ENCODE data around the gene ACOT6. TPM values are rescaled to one million over a fixed set of nuclear protein-coding genes. Genes with fewer than 3 reads are reported as not detected.

The ACOT6 gene
- total RNA-seq, 2 donors from 2014 or later: not detected

DNA sequence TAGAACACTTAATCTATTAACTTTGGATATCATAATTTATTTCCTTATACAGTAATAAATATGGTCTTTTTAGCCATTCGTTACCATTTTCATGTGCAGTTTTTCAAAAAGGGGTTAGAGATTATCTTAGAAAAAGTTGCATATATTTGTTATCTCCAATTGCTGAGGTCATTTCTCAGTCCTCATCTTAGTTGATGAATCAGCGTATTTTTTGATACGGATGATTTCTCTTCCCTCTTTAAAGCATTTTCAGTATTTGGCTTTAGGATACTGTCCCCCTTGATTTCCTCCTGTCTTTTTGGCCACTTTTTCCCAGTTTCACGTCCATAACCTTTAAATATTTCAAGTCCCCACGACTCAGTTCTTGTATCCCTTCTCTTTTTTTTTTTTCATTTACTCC lies 54.3 kb downstream of the ACOT6 start:
- WGBS: 93% methylated on average over 5 of the region's 5 CpGs
- H3K27ac ChIP-seq: no peak overlapping the region
- no peak overlapping the region for H3K4me3 ChIP-seq
- TF ChIP-seq, protein P1, sequence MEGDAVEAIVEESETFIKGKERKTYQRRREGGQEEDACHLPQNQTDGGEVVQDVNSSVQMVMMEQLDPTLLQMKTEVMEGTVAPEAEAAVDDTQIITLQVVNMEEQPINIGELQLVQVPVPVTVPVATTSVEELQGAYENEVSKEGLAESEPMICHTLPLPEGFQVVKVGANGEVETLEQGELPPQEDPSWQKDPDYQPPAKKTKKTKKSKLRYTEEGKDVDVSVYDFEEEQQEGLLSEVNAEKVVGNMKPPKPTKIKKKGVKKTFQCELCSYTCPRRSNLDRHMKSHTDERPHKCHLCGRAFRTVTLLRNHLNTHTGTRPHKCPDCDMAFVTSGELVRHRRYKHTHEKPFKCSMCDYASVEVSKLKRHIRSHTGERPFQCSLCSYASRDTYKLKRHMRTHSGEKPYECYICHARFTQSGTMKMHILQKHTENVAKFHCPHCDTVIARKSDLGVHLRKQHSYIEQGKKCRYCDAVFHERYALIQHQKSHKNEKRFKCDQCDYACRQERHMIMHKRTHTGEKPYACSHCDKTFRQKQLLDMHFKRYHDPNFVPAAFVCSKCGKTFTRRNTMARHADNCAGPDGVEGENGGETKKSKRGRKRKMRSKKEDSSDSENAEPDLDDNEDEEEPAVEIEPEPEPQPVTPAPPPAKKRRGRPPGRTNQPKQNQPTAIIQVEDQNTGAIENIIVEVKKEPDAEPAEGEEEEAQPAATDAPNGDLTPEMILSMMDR (IDR thresholded peaks at IDR 0.05): no peak
- no peak for TF ChIP-seq POLR2AphosphoS5 (IDR thresholded peaks at IDR 0.05)
- TF ChIP-seq POLR2A (IDR thresholded peaks at IDR 0.05): no peak
- no peak for DNase-seq (ENCODE audit: low spot score)
- intact Hi-C loops (cut with DNase I): no loop called here
- no peaks in the 10 kb centered on the region for H3K9me3 ChIP-seq
- H3K27me3 ChIP-seq (replicated peaks; ENCODE audit: insufficient read depth): no peaks in the 10 kb centered on the region
- H3K36me3 ChIP-seq: no peaks in the 10 kb centered on the region
- H3K4me1 ChIP-seq (replicated peaks): no peaks in the 10 kb centered on the region

DNA sequence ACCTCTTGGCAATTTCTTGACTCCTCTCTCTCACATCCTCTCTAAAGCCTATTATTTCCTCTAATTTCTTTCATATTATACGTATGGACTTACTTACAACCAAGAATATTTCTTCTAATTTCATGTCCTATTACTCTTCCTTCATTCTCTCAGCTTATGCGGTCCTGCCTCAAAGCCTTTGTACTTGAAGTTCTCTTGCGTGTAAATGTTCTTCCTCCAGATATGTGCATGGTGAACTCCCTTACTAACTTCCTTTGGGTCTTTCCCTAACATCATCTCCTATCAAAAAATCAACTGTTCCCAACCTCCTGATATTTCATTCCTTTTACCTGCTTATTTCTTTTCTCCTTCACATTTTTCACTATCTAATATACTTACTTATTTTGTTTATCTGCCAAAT lies 55.5 kb downstream of the ACOT6 start:
- Histone ChIP-seq H3K27ac (no peak overlapping the region), H3K36me3 (no peaks in the 10 kb centered on the region), H3K27me3 (replicated peaks; ENCODE audit: insufficient read depth) (no peaks in the 10 kb centered on the region), H3K4me3 (no peak overlapping the region), H3K4me1 (replicated peaks) (no peaks in the 10 kb centered on the region), H3K9me3 (no peaks in the 10 kb centered on the region)
- intact Hi-C loops (cut with DNase I): no loop called here
- TF ChIP-seq, protein P1 (IDR thresholded peaks at IDR 0.05): no peak
- TF ChIP-seq POLR2A (IDR thresholded peaks at IDR 0.05): no peak
- no peak for TF ChIP-seq POLR2AphosphoS5 (IDR thresholded peaks at IDR 0.05)
- DNase-seq (ENCODE audit: low spot score): no peak
- WGBS: 90% methylated on average over 3 of the region's 3 CpGs

Small RNAs within 50 kb of the gene (small RNA-seq; reads per million reads assigned to genes)
- 0 reads per million in 2 donors for gene RNU6-240P

Other genes with a start within 250 kb of the ACOT6 start
- 10 to 100 TPM; 38.4 to 57.8 TPM for gene NUMB, start 154.0 kb upstream of the ACOT6 start, total RNA-seq
- gene RIOX1, start 121.6 kb upstream of the ACOT6 start, total RNA-seq: 10 to 100 TPM; 20.9 to 62.8 TPM
- 10 to 100 TPM in 1 of 2 donors, 1 to 10 TPM in 1; 9.4 to 10.8 TPM for gene ACOT1, start 75.4 kb upstream of the ACOT6 start, total RNA-seq
- gene HEATR4, start 53.6 kb upstream of the ACOT6 start, total RNA-seq: 1 to 10 TPM in 1 of 2 donors, under 1 TPM in 1; 0.55 to 4.7 TPM
- 10 to 100 TPM; 37.4 to 39.0 TPM for gene ACOT2, start 43.3 kb upstream of the ACOT6 start, total RNA-seq
- gene ACOT4, start 20.6 kb upstream of the ACOT6 start, total RNA-seq: 1 to 10 TPM; 1.9 to 2.1 TPM
- 1 to 10 TPM; 8.5 to 10.0 TPM for gene DNAL1, start 32.5 kb downstream of the ACOT6 start, total RNA-seq
- gene PNMA1, start 101.9 kb downstream of the ACOT6 start, total RNA-seq: 10 to 100 TPM; 18.6 to 62.7 TPM
- 10 to 100 TPM; 10.7 to 13.6 TPM for gene PTGR2, start 239.3 kb downstream of the ACOT6 start, total RNA-seq